GM21619 (cell line): ENCODE data around the gene CCDC88A.

Experiments used
- ATAC-seq: cut with Tn5 transposase; IDR thresholded peaks from one replicate; pipeline ENCODE4 v1.9.1; 2021; ENCODE audit not compliant: unreplicated experiment

CCDC88A gene

GRCh38 chr2:55425431-55425831 lies 5.8 kb upstream of the CCDC88A start:
- no peak for ATAC-seq

- no peak for ATAC-seq
Observed at GRCh38 chr2:55422876-55423665, 3.4 kb upstream of the CCDC88A start.

GRCh38 chr2:55421326-55421725 lies 1.7 kb upstream of the CCDC88A start:
- ATAC-seq, result no peak

- ATAC-seq, result no peak
Observed at GRCh38 chr2:55420871-55421270, 1.2 kb upstream of the CCDC88A start.

GRCh38 chr2:55420439-55420725 lies 726 bp upstream of the CCDC88A start:
- no peak for ATAC-seq

- ATAC-seq, result no peak
Observed at GRCh38 chr2:55419233-55419678, 400 bp downstream of the CCDC88A start.

- ATAC-seq, result no peak
Observed at GRCh38 chr2:55418512-55419232, 984 bp downstream of the CCDC88A start.

- no peak for ATAC-seq
Observed at GRCh38 chr2:55418072-55418471, 1.6 kb downstream of the CCDC88A start.

GRCh38 chr2:55416786-55417568 lies 2.7 kb downstream of the CCDC88A start:
- ATAC-seq, result no peak

- no peak for ATAC-seq
Observed at GRCh38 chr2:55415300-55415699, 4.4 kb downstream of the CCDC88A start.

GRCh38 chr2:55408918-55409868 lies 10.5 kb downstream of the CCDC88A start:
- no peak for ATAC-seq

- no peak for ATAC-seq
Observed at GRCh38 chr2:55408098-55408882, 11.4 kb downstream of the CCDC88A start.

- no peak for ATAC-seq
Observed at GRCh38 chr2:55405116-55405515, 14.5 kb downstream of the CCDC88A start.

GRCh38 chr2:55403256-55403998 lies 16.2 kb downstream of the CCDC88A start:
- ATAC-seq, result no peak

GRCh38 chr2:55401124-55401523 lies 18.5 kb downstream of the CCDC88A start:
- ATAC-seq, result no peak

GRCh38 chr2:55400332-55400731 lies 19.3 kb downstream of the CCDC88A start:
- no peak for ATAC-seq

GRCh38 chr2:55399815-55400214 lies 19.8 kb downstream of the CCDC88A start:
- no peak for ATAC-seq

- peak; percentile 63 for ATAC-seq
Observed at GRCh38 chr2:55395724-55396605, 23.7 kb downstream of the CCDC88A start.
